Measurements from ENCODE around the gene RPS17.
"Not testable (repeated sequence)": the region's sequence is repeated elsewhere in the genome, so short reads cannot be mapped to it uniquely, and the experiment has no call there.

GRCh38 chr15:82535151-82535550, 5.1 kb downstream of the RPS17 start:
- not testable (repeated sequence) for TF ChIP-seq CTCF, POLR2A (IDR thresholded peaks at IDR 0.05)
